Stimulated activated CD8-positive, alpha-beta memory T cell treated with anti-CD3 and anti-CD28 coated beads, Interleukin-7, amount 100 ng/mL, for 48 hours (primary cell): ENCODE results near the gene KCNMA1.

Experiments used
- DNase-seq, 2 donors: peaks; one replicate each; pipeline ENCODE4 v3.0.0-alpha.2; 2020; ENCODE audit warnings: low read depth in 1 of 2; ENCODE audit errors: extremely low read depth in 1 of 2

The KCNMA1 gene

GRCh38 chr10:77077316-77077945 lies 560.2 kb downstream of the KCNMA1 start:
- no peak for DNase-seq

- no peak for DNase-seq
Measured at GRCh38 chr10:77075926-77076325, 561.7 kb downstream of the KCNMA1 start.

- no peak for DNase-seq
Measured at GRCh38 chr10:77074104-77074624, 563.4 kb downstream of the KCNMA1 start.

DNA sequence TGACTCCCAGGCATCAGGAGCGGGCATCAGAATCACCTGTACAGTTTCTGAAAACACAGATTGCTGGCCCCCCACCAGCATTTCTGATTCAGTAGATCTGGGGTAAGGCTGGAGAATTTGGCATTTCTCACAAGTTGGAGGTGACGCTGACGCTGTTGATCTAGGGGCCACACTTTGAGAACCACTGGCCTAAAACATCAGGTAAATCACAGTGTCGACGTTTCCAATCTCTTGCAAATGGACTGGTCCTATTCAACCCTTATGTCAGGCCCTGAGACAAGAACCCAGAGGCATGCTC lies 564.0 kb downstream of the KCNMA1 start:
- no peak for DNase-seq

- DNase-seq, result no peak
Measured at GRCh38 chr10:77072836-77073662, 564.6 kb downstream of the KCNMA1 start.

DNA sequence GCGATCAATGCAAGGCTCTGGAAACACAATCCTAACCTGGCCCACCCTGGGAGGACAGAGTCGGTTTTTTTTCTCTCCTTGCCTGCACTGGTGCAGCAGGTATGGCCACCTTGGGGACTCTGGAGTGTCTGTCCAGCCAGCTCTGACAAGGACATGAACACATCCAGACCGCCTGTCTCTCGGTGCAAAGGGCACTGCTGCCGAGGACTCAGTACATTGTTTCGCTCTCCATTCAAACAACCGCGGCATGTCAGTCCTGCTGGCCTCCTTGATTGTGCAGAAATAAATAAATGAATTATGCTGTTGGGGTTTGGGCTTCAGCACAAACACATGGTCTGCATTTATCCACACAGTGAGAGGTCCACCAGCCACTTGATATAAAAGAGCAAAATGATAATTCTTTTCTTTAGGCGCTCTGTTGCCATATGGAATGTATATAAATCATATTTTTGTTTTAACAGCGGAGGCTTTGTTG lies 565.2 kb downstream of the KCNMA1 start:
- DNase-seq, result no peak

DNA sequence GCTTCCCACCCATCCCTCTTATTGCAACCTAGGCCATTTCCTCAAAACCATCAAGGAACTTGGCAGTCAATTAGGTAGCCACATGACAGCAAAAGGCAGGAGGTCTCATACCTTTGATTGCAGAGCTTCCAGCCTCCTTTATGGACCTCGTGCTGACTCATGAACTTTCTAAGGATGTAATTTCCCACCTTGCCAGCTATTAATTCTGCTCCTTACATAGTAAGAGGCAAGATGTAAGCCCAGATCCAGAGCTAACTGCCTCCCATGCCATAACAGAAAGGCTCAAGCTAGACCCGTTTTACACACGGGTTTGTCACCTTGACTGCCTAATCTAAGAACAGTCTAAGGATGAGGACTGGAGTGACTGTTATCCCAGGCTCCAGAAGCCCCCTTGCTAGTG lies 565.7 kb downstream of the KCNMA1 start:
- no peak for DNase-seq

DNA sequence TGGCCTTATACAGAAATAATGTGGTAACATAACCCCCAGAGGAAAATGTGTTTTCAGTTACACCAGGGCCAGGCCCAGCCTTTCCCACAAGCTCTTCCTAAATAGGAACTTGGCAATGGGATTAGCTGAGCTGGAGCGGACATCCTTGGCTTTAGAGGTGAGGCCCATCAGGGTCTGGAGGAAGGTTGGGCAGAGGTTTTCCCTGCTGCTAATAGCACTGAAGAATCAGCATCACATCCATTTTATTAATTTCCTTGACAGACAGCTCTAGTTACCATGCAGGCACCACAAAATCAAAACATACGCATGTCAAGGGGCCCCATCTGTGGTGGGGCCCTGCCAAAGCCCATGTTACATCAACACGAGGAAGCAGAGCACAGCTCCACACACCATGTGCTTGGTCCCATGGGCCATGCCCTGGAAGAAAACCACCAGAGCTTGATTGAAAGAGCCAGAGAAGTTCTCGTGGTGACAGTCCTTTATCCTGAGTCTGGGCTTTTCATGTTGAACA lies 566.6 kb downstream of the KCNMA1 start:
- no peak for DNase-seq

DNA sequence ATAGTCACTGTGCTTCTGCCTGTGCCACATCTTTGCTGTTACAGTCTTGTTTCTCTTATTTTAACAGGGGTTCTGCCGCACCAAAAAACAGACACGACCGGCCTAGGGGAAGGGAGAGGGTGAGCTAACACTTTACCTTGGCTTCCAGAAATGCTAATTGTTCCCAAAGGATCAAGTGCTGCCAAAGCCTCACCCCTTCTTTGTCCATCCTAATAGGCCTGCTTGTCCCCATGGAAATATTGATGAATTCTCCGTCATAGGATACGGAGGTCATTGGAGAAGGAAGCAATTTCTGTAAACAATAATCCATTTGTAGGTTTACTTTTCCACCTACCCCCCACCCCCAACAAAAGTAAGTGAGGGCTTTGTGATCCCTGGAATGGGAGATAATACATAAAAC lies 567.3 kb downstream of the KCNMA1 start:
- DNase-seq, result no peak

DNA sequence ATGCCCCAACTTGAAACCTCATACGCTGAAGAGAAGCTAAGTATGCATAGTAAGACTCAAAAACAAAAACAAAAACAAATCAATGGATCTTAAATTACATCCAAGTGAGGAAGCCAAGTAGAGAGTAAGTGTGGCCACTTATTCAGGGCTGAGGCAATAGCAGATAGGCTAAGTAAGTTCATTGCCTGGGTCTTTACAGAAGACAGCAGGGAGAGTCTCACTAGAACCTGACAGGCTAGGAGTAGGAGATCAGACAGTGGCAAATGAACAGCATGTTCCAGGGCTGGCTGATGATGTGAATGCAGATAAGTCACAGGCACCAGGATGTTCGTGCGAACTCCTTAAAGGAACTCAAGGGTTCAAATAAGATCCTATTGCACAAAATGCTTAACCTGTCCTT lies 568.6 kb downstream of the KCNMA1 start:
- DNase-seq, result no peak

DNA sequence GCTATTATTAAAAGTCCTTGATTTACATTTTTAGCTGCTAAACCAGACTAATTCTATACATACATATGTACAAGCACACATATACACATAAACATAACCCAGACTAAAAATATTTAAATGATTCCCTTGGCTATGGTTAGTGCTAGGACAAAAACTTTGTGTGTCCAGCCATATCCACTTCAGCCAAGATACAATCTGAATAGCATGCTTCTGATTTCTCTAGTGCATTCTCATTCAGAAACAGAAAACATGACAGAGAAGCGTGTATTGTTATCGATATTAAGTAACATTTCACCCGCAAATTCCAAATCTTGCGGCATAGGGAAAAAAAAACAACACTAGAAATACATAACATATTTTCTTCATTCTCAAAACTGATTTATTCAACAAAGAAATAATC lies 569.3 kb downstream of the KCNMA1 start:
- DNase-seq, result no peak

DNA sequence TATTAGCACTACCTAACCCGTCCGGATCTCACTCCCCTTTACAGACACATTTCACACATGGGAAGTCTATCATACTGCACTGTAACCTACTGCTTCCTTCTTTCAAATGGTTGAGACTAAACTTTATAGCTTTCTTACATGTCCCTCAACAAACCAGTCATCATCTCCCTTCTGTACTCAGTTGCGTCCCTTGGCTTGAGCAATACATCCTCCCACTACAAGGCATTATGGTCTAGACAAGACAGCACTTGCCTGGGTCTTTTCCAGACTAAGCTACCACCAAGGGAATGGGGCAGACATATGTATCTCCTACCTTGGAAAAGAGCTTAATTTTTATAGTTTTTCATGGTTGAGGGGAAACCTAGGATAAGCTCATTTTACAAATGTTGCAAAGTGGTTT lies 575.2 kb downstream of the KCNMA1 start:
- no peak for DNase-seq

DNA sequence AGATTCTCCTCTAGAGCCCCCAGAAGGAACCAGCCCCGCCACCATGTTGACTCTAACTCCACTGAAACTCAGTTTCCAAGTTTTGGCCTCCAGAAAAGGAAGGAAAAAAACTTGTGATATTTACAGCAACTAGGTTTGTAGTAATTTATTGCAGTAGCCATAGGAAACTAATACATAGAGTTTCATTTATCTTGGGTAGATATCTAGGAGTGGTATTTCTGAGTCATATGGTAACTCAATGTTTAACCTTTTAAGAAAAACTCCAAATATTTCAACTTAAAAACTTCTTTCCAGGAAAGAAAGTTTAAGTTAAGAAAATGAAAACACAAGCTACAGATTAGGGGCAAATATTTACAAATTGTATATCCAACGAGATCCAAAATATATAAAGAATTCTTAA lies 576.7 kb downstream of the KCNMA1 start:
- DNase-seq, result no peak

- DNase-seq, result no peak
Measured at GRCh38 chr10:77056650-77057049, 581.0 kb downstream of the KCNMA1 start.

GRCh38 chr10:77052593-77052992 lies 585.0 kb downstream of the KCNMA1 start:
- DNase-seq, result no peak

DNA sequence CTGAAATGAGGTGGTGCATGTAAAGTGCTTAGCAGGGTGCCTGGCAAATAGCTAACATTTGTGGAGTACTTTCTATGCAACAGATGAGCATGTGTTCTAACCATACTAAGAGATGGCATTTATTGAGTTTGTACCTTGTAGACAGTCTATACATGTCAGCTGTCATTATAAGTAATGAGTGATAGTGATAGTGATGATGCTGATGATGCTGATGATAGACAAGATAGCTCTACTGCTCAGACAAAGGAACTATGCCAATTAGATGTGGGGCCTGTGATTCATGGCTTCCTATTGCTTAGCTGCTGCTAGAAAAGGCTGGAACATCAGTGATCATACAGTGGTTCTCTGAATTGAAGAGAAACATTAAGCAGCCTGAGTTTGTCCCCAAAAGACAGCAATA lies 585.8 kb downstream of the KCNMA1 start:
- DNase-seq, result no peak

DNA sequence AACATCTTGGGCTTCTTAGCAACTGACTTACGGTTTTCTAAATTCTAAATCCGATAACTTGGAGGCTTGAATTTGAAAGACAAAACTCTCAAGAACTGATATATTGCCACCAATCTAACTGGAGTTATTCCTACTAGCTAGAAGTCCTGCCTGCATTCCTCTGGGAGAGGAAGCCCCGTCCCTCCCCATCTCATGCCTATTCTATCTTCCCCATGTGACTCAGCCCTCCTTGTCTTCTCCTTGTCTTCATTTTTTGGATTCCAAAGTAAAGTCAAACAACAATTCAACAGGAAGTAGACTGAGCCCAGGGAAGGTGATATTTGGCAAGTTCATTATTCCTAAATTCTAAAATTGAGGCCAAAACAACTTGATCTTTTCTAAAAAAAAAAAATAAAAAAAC lies 587.7 kb downstream of the KCNMA1 start:
- DNase-seq, result no peak

- no peak for DNase-seq
Measured at GRCh38 chr10:77049146-77049545, 588.5 kb downstream of the KCNMA1 start.

GRCh38 chr10:77045085-77045484 lies 592.5 kb downstream of the KCNMA1 start:
- no peak for DNase-seq

- DNase-seq, result no peak
Measured at GRCh38 chr10:77043420-77043763, 594.2 kb downstream of the KCNMA1 start.

DNA sequence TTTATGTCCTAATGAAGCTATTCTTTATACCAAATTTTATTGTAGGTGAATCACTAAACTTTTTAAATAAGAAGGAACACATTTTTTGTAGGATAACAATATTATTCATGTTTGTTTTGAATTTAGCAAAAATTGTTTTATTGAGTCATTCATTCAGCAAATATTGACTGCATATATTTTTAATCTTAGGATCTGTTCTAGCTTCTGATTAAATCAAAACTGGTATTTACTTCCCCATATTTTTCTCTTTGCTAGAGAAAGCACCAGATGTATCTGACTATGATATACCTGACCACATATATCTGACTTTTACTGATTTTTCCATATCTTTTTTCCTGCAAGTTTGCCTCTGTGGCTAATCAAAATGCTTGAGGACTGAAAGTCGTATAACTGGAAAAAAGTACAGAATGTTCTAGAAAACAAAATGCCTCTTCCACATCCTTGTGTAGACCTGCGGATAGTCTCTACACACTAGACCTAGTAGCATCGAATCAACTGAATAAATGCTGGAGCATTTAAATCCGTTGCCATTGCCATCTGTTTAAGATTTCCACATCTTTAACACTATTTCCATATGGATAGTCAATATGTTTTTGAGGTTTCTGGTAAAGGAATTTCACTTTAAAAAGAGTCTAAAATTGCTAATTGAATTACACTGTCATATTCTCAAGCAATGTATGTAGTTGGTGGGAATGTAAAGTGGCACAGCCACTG lies 594.7 kb downstream of the KCNMA1 start:
- no peak for DNase-seq
